Pancreas (tissue), 10 donors: ENCODE data around the gene ZBTB42. TPM values are rescaled to one million over a fixed set of nuclear protein-coding genes. Genes with fewer than 3 reads are reported as not detected.
"Not testable (repeated sequence)": the region's sequence is repeated elsewhere in the genome, so short reads cannot be mapped to it uniquely, and the experiment has no call there.

Experiments used
- ATAC-seq, 4 donors: fragments of 200-7000 bp; cut with Tn5 transposase; one replicate each; pipeline versions ENCODE4 v1.8.0 to v1.9.1; 2020; ENCODE audit warnings: mild to moderate bottlenecking in 4 of 4, moderate library complexity in 4 of 4
- DNase-seq, 6 donors: peaks; one replicate each; pipeline ENCODE4 v3.0.0-alpha.2; 2020
- FAIRE-seq: peaks from 2 replicates; lab custom pipeline; 2012; peaks lifted over from hg19 to GRCh38; lab: Jason Lieb, UNC
- H3K27ac ChIP-seq, 4 donors: fragments of 200-600 bp; sonication (generic); 1 replicate in 3 of 4; 2 replicates in 1 of 4; pipeline versions ENCODE4 v1.5.0 to v1.8.0; 2020
- H3K27me3 ChIP-seq, 4 donors: fragments of 200-600 bp; one replicate each; pipeline ENCODE4 v1.8.0; 2021
- H3K36me3 ChIP-seq, 3 donors: fragments of 200-600 bp; sonication (generic) in 1 of 3; one replicate each; pipeline versions ENCODE4 v1.5.0 to v1.8.0; 2020 to 2021
- H3K4me1 ChIP-seq, 3 donors: fragments of 200-600 bp; one replicate each; pipeline ENCODE4 v1.8.0; 2021
- H3K4me3 ChIP-seq, 4 donors: fragments of 200-600 bp; sonication (generic) in 2 of 4; one replicate each; pipeline versions ENCODE4 v1.5.0 to v1.8.0; 2020 to 2021
- H3K9me3 ChIP-seq, 4 donors: fragments of 200-600 bp; one replicate each; pipeline ENCODE4 v1.8.0; 2021
- CTCF ChIP-seq, 4 donors: fragments of 200-600 bp; sonication (generic) in 3 of 4; IDR thresholded peaks; one replicate each; pipeline versions ENCODE4 v1.5.0 to v1.8.0; 2021; ENCODE audit warnings: antibody characterized with exemption in 4 of 4
- WGBS, 2 donors: extraction: QIAGEN DNeasy Blood & Tissue Kit; methylation state at CpG; one replicate each; pipeline ENCODE4 v1.1.7; 2013; 5-methylcytosine and 5-hydroxymethylcytosine counted together
- intact Hi-C, 3 donors: fragments of 100-400 bp; cut with DNase I; formaldehyde crosslinking; loops; one replicate each; pipeline versions ENCODE4 v1.11.1 to v1.14.2; 2022
- polyA plus RNA-seq, 2 donors: library from polyadenylated mRNA; stranded (reverse); fragments of 200-250 nt; gene quantifications; one replicate each; pipeline ENCODE4 v1.2.3, GENCODE V29; 2013
- total RNA-seq, 6 donors: library from RNA; stranded (reverse); fragmentation: NEBNext Ultra II Directional in 4 of 6; extraction: Animal tissue kit (Norgen Biotek cat#: 25700) in 4 of 6; gene quantifications; one replicate each; pipeline versions ENCODE4 v1.2.1 to v1.2.4, GENCODE V29; 2021 to 2023
- donor health status: healthy with polysubstance abuse.
- donor health status: DM: no; HTN: no; CAD: no; lungs with moderate emphysema.
- donor health status: DM: no; HTN: no; CAD: no.
- donor health status: control.
- donor health status: control.
- donor health status: Bipolar disorder and iron deficiency.
- donor health status: DM: yes; HTN: yes; CAD: no.
- donor health status: DM: no; HTN: no; CAD: no.
- donor health status: DM: no; HTN: no; CAD: no.
- donor health status: DM: yes; HTN: yes; CAD: no.

Gene ZBTB42
- total and polyA plus RNA-seq, 8 donors, result 4.1 to 10.8 (median 8.3) TPM

- H3K4me3 ChIP-seq, result peak overlapping the region; percentile 19 to 65 (median 42)
- intact Hi-C loops, result no loop called here
- WGBS, 2 donors, result 2 to 5% methylated on average over 27 of the region's 27 CpGs
- H3K4me1 ChIP-seq, result peaks cover 0 to 10% (median 8%) of the 10 kb centered on the region in 3 donors
- FAIRE-seq, result no peak
- H3K9me3 ChIP-seq, result no peaks in the 10 kb centered on the region
- no peak for TF ChIP-seq CTCF (IDR thresholded peaks at IDR 0.05)
- no peak for DNase-seq
- H3K27ac ChIP-seq, result peak overlapping the region in 2 of 4 donors; percentile 42 to 53
- no peaks in the 10 kb centered on the region for H3K36me3 ChIP-seq
- H3K27me3 ChIP-seq, result no peaks in the 10 kb centered on the region
- peak in 1 of 4 donors; percentile 3 for ATAC-seq
These were observed 25.9 kb downstream of the ZBTB42 start for GRCh38 chr14:104826861-104827176.

GRCh38 chr14:104827177-104828055, 26.5 kb downstream of the ZBTB42 start:
- H3K36me3 ChIP-seq, result no peaks in the 10 kb centered on the region
- H3K9me3 ChIP-seq, result no peaks in the 10 kb centered on the region
- WGBS, 2 donors, result 11 to 12% methylated on average over 39 of the region's 39 CpGs
- H3K4me1 ChIP-seq, result peaks cover 0 to 10% (median 8%) of the 10 kb centered on the region in 3 donors
- ATAC-seq (peak; percentile 36 to 59 (median 56)), FAIRE-seq (no peak), DNase-seq (peak in 5 of 6 donors; percentile 44 to 83 (median 67))
- H3K27me3 ChIP-seq, result no peaks in the 10 kb centered on the region
- H3K4me3 ChIP-seq, result peak overlapping the region; percentile 19 to 65 (median 42)
- TF ChIP-seq CTCF (IDR thresholded peaks at IDR 0.05), result peak; percentile 16 to 37 (median 20)
- intact Hi-C loops, result no loop called here
- peak overlapping the region in 2 of 4 donors; percentile 42 to 53 for H3K27ac ChIP-seq

GRCh38 chr14:104830781-104831180, 29.9 kb downstream of the ZBTB42 start:
- Histone ChIP-seq H3K27me3 (no peaks in the 10 kb centered on the region), H3K36me3 (no peaks in the 10 kb centered on the region), H3K27ac (no peak overlapping the region), H3K9me3 (no peaks in the 10 kb centered on the region), H3K4me3 (no peak overlapping the region), H3K4me1 (peaks cover 0 to 10% (median 6%) of the 10 kb centered on the region in 3 donors)
- WGBS, 2 donors, result 65 to 70% methylated on average over 9 of the region's 9 CpGs
- ATAC-seq (no peak), FAIRE-seq (no peak), DNase-seq (no peak)
- TF ChIP-seq CTCF (IDR thresholded peaks at IDR 0.05), result no peak
- intact Hi-C loops, result no loop called here

- 91 to 93% methylated on average over 33 to 38 of the region's 41 CpGs for WGBS, 2 donors
- H3K27me3 ChIP-seq, ATAC-seq, H3K4me1 ChIP-seq, DNase-seq, H3K9me3 ChIP-seq, intact Hi-C loops, H3K36me3 ChIP-seq, H3K27ac ChIP-seq, H3K4me3 ChIP-seq, FAIRE-seq: not testable (repeated sequence)
These were observed 35.5 kb downstream of the ZBTB42 start for GRCh38 chr14:104836171-104836935.

- FAIRE-seq (no peak), ATAC-seq (no peak), DNase-seq (no peak)
- 78 to 100% methylated on average over 1 of the region's 1 CpG for WGBS, 2 donors
- Histone ChIP-seq H3K4me3 (no peak overlapping the region), H3K4me1 (no peaks in the 10 kb centered on the region), H3K9me3 (no peaks in the 10 kb centered on the region), H3K27ac (no peak overlapping the region), H3K27me3 (peaks cover 0 to 6% (median 0%) of the 10 kb centered on the region in 4 donors), H3K36me3 (no peaks in the 10 kb centered on the region)
- TF ChIP-seq CTCF (IDR thresholded peaks at IDR 0.05), result no peak
- intact Hi-C loops, result no loop called here
These were observed 40.8 kb downstream of the ZBTB42 start for GRCh38 chr14:104841730-104842129.
